PC-3 (cell line): Measurements from ENCODE around the gene C2CD3. TPM values are rescaled to one million over a fixed set of nuclear protein-coding genes. Genes with fewer than 3 reads are reported as not detected.

Experiments used
- ATAC-seq: fragments of 200-7000 bp; cut with Tn5 transposase; 2 replicates; pipeline ENCODE4 v1.9.1; 2020; ENCODE audit warnings: mild to moderate bottlenecking, moderate library complexity
- BruUV-seq: library from RNA; stranded (reverse); fragments of 400-500 nt; replicated peaks from 2 replicates; lab custom pipeline; 2021; lab: Mats Ljungman, UMichigan
- CTCF ChIA-PET: fragments of 300-600 bp; sonication (Branson Sonifier 250); formaldehyde crosslinking; loops from one replicate; lab custom pipeline; 2022; ENCODE audit warnings: antibody characterized with exemption; lab: Charles Lee
- POLR2A ChIA-PET: fragments of 300-600 bp; sonication (Branson Sonifier 250); formaldehyde crosslinking; loops from one replicate; lab custom pipeline; 2022; ENCODE audit warnings: antibody characterized with exemption; ENCODE audit not compliant: unreplicated experiment; lab: Charles Lee
- DNase-seq: peaks from one replicate; pipeline ENCODE4 v3.0.0-alpha.2; 2015
- H2AFZ ChIP-seq: fragments of 300-600 bp; sonication (generic); 2 replicates; pipeline ENCODE4 v1.6.0; 2016; ENCODE audit warnings: antibody characterized with exemption, low read length
- H3F3A ChIP-seq: fragments of 300-600 bp; sonication (generic); one replicate; pipeline ENCODE4 v1.6.0; 2017; ENCODE audit warnings: antibody characterized with exemption, low read length, control low read depth, mild to moderate bottlenecking; ENCODE audit not compliant: unreplicated experiment
- H3K27ac ChIP-seq: fragments of 300-600 bp; sonication (generic); 2 replicates; pipeline ENCODE4 v1.5.1; 2016; ENCODE audit warnings: mild to moderate bottlenecking, low read length
- H3K27me3 ChIP-seq: fragments of 300-600 bp; sonication (generic); 2 replicates; pipeline ENCODE4 v1.6.1; 2016; ENCODE audit warnings: low read length, mixed read lengths
- H3K36me3 ChIP-seq: fragments of 300-600 bp; sonication (generic); 2 replicates; pipeline ENCODE4 v1.6.1; 2016; ENCODE audit warnings: low read depth, mixed run types, low read length, mixed read lengths
- H3K4me1 ChIP-seq: fragments of 300-600 bp; sonication (generic); 2 replicates; pipeline ENCODE4 v1.5.1; 2016; ENCODE audit warnings: low read length; ENCODE audit not compliant: insufficient read depth
- H3K4me2 ChIP-seq: fragments of 300-600 bp; sonication (generic); 2 replicates; pipeline ENCODE4 v1.6.0; 2016; ENCODE audit warnings: low read length
- H3K4me3 ChIP-seq: fragments of 300-600 bp; sonication (generic); 2 replicates; pipeline ENCODE4 v1.5.1; 2016; ENCODE audit warnings: mild to moderate bottlenecking, low read length, mixed read lengths
- H3K79me2 ChIP-seq: fragments of 300-600 bp; sonication (generic); 2 replicates; pipeline ENCODE4 v1.6.1; 2017; ENCODE audit warnings: low read length, mixed read lengths
- H3K9ac ChIP-seq: fragments of 300-600 bp; sonication (generic); 2 replicates; pipeline ENCODE4 v1.6.0; 2016; ENCODE audit warnings: mild to moderate bottlenecking, low read length
- H3K9me2 ChIP-seq: fragments of 300-600 bp; sonication (generic); replicated peaks from 2 replicates; pipeline ENCODE4 v1.6.1; 2016; ENCODE audit warnings: mixed run types, low read length, mixed read lengths
- H3K9me3 ChIP-seq: fragments of 300-600 bp; sonication (generic); 2 replicates; pipeline ENCODE4 v1.6.1; 2016; ENCODE audit warnings: low read length, mixed read lengths
- H4K20me1 ChIP-seq: fragments of 300-600 bp; sonication (generic); 2 replicates; pipeline ENCODE4 v1.6.1; 2016; ENCODE audit warnings: low read length, mixed read lengths
- CTCF ChIP-seq: fragments of 300-600 bp; sonication (generic); conservative IDR thresholded peaks from 2 replicates; pipeline ENCODE4 v1.5.1; 2017; ENCODE audit warnings: antibody characterized with exemption, low read depth, mild to moderate bottlenecking, low read length
- EZH2 ChIP-seq: fragments of 300-600 bp; sonication (generic); IDR thresholded peaks from one replicate; pipeline ENCODE4 v1.6.1; 2017; ENCODE audit warnings: antibody characterized with exemption, mild to moderate bottlenecking, low read length; ENCODE audit not compliant: unreplicated experiment
- EZH2phosphoT487 ChIP-seq: fragments of 300-600 bp; sonication (generic); IDR thresholded peaks from 2 replicates; pipeline ENCODE4 v1.6.1; 2018; ENCODE audit warnings: mild to moderate bottlenecking, antibody characterized with exemption, low read length, borderline replicate concordance
- intact Hi-C: fragments of 100-400 bp; cut with micrococcal nuclease; formaldehyde crosslinking; loops from 2 replicates; pipeline ENCODE4 v1.9.0; 2023
- total RNA-seq: library from RNA; depleted of rRNA; stranded (reverse); fragments of >200 nt; gene quantifications from 2 replicates; pipeline ENCODE4 v1.2.3, GENCODE V29; 2014

C2CD3 gene
- total RNA-seq, 1 experiment from 2014 or later = 27.3 TPM

- POLR2A ChIA-PET = no interaction called here
- H3F3A ChIP-seq = peaks cover 4% of the 10 kb centered on the region
- H3K9me2 ChIP-seq = no peaks in the 10 kb centered on the region
- H3K4me1 ChIP-seq = peaks cover 14% of the 10 kb centered on the region
- TF ChIP-seq CTCF (no peak), EZH2phosphoT487 (no peak), EZH2 (no peak)
- H3K27me3 ChIP-seq = no peaks in the 10 kb centered on the region
- no peak overlapping the region for H2AFZ ChIP-seq
- no peak overlapping the region for H3K9ac ChIP-seq
- no TSS peak for BruUV-seq
- CTCF ChIA-PET = no interaction called here
- peak overlapping the region; percentile 47 for H3K27ac ChIP-seq
- H3K79me2 ChIP-seq = no peaks in the 10 kb centered on the region
- no peak overlapping the region for H3K4me3 ChIP-seq
- H4K20me1 ChIP-seq = no peaks in the 10 kb centered on the region
- intact Hi-C loops = no loop called here
- DNase-seq (no peak), ATAC-seq (no peak)
- no peaks in the 10 kb centered on the region for H3K36me3 ChIP-seq
- H3K9me3 ChIP-seq = no peaks in the 10 kb centered on the region
- H3K4me2 ChIP-seq = no peak overlapping the region
Measured at GRCh38 chr11:73997120-73997770, 173.6 kb downstream of the C2CD3 start.

- ChIA-PET POLR2A (no interaction called here), CTCF (no interaction called here)
- intact Hi-C loops = no loop called here
- H3K27ac ChIP-seq = peak overlapping the region; percentile 48
- no peak overlapping the region for H3K4me2 ChIP-seq
- H3K36me3 ChIP-seq = no peaks in the 10 kb centered on the region
- H3K4me3 ChIP-seq = no peak overlapping the region
- BruUV-seq = no TSS peak
- no peaks in the 10 kb centered on the region for H3K9me2 ChIP-seq
- H3K9me3 ChIP-seq = no peaks in the 10 kb centered on the region
- no peaks in the 10 kb centered on the region for H3K27me3 ChIP-seq
- H3K9ac ChIP-seq = no peak overlapping the region
- peaks cover 4% of the 10 kb centered on the region for H3F3A ChIP-seq
- peak; percentile 62 for DNase-seq
- peak; percentile 96 for ATAC-seq
- no peak for TF ChIP-seq EZH2
- no peak for TF ChIP-seq CTCF
- TF ChIP-seq EZH2phosphoT487 = no peak
- H3K79me2 ChIP-seq = no peaks in the 10 kb centered on the region
- H4K20me1 ChIP-seq = no peaks in the 10 kb centered on the region
- H2AFZ ChIP-seq = no peak overlapping the region
- peaks cover 14% of the 10 kb centered on the region for H3K4me1 ChIP-seq
Measured at GRCh38 chr11:73996161-73996747, 174.5 kb downstream of the C2CD3 start.

GRCh38 chr11:73995731-73996130 is 175.1 kb downstream of the C2CD3 start:
- Histone ChIP-seq H3K4me1 (peaks cover 14% of the 10 kb centered on the region), H3K4me3 (no peak overlapping the region), H2AFZ (no peak overlapping the region), H3K79me2 (no peaks in the 10 kb centered on the region), H3K9me3 (no peaks in the 10 kb centered on the region), H3K36me3 (no peaks in the 10 kb centered on the region), H4K20me1 (no peaks in the 10 kb centered on the region), H3K27me3 (no peaks in the 10 kb centered on the region), H3K27ac (peak overlapping the region; percentile 48), H3K4me2 (no peak overlapping the region), H3K9me2 (no peaks in the 10 kb centered on the region), H3K9ac (no peak overlapping the region), H3F3A (peaks cover 4% of the 10 kb centered on the region)
- ChIA-PET POLR2A (no interaction called here), CTCF (no interaction called here)
- no peak for DNase-seq
- TF ChIP-seq EZH2phosphoT487 (no peak), CTCF (no peak), EZH2 (no peak)
- no TSS peak for BruUV-seq
- no peak for ATAC-seq
- intact Hi-C loops = no loop called here
